Stomach (tissue), 4 donors: Measurements from ENCODE around the gene ITIH4.

Experiments
- CTCF ChIP-seq, 7 experiments: fragments of 450-650 bp in 4 of 7; fragments of 200-600 bp in 3 of 7; sonication (generic) in 3 of 7; IDR thresholded peaks; one replicate each; pipeline ENCODE4 v1.5.1; 2016 to 2019; ENCODE audit warnings: antibody characterized with exemption in 7 of 7, control low read depth in 2 of 7, mild to moderate bottlenecking in 1 of 7
- EP300 ChIP-seq: sonication (generic); formaldehyde crosslinking; IDR thresholded peaks from one replicate; pipeline ENCODE4 v1.6.1; 2017; ENCODE audit warnings: antibody characterized with exemption

- TF ChIP-seq CTCF (IDR thresholded peaks at IDR 0.05): no peak
- TF ChIP-seq EP300: no peak
Observed at GRCh38 chr3:52791366-52791765, 39.1 kb downstream of the ITIH4 start.
